CD4-positive, alpha-beta T cell treated with Interleukin-6 at 100 ng/mL for 8 hours (primary cell): Measurements from ENCODE around the gene LIPA.

Experiments used
- DNase-seq: peaks from one replicate; pipeline ENCODE4 v3.0.0-alpha.2; 2020; ENCODE audit warnings: mixed read lengths, low spot score

The LIPA gene

DNA sequence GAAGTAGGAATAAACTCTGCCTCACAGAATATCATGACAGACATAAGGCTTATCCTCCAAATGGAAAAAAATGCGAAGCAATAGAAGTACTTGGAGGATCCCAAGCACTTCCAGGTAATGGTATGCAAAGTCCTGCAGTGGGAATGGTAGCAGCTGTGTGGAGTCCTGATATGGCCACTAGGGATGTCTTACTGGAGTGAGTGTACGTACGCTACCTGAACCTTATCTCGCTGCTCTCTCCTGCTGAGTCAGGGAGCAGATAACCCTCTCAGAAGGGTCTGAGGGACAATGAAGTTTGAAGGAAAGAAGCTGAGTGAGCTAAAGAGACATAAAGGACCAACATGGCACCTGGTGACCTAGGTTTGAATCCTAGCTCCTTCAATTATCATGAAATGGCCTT is 86.7 kb downstream of the LIPA start:
- DNase-seq: no peak

DNA sequence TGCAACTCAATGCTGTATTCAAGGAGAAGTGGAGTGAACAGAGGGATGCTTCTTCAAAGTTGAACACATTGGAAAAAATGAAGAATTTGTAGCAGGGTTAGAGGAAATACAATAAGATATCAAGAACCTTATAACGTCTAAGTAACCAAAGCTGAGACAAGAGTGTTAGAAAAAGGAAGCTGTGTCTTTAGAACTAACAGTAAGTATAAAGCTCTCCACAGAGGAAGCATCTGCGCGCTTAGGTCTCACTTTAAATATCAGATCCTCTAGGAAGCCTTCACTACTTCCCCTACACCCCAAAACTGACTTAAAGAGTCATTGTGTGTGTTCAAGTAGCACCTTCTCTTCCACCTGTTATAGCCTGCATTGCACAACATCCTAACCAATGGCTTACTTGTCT is 87.5 kb downstream of the LIPA start:
- DNase-seq: peak; percentile 2
